ENCODE measurements around the gene EDARADD.

Gene EDARADD

GRCh38 chr1:236514703-236515442 lies 120.8 kb downstream of the EDARADD start:
- H3K4me3 ChIP-seq (ENCODE audit: low read depth, low read length) = no peak overlapping the region
- no peak overlapping the region for H3K14ac ChIP-seq (ENCODE audit: low read length)
- no peaks in the 10 kb centered on the region for H3K79me2 ChIP-seq (ENCODE audit: control insufficient read depth, insufficient read depth, low read length, poor library complexity)
- no peak overlapping the region for H3K4me2 ChIP-seq (ENCODE audit: low read length)
- H2AFZ ChIP-seq (ENCODE audit: insufficient read depth, low read length, poor library complexity) = no peak overlapping the region
- no CpG with 5 or more reads among the region's 4 CpGs for WGBS (ENCODE audit: extremely low coverage, insufficient coverage, insufficient read length)
- H3K9me3 ChIP-seq (ENCODE audit: insufficient read depth, low read depth, low read length) = no peaks in the 10 kb centered on the region
- no peak overlapping the region for H3K9ac ChIP-seq (ENCODE audit: low read length)
- no peak for DNase-seq
- H3K18ac ChIP-seq (ENCODE audit: low read length) = no peak overlapping the region
- no peak overlapping the region for H4K8ac ChIP-seq (ENCODE audit: low read depth, low read length)
- H3K27ac ChIP-seq (ENCODE audit: low read depth, low read length) = no peak overlapping the region
- H3K27me3 ChIP-seq (ENCODE audit: insufficient read depth, low read length) = no peaks in the 10 kb centered on the region
- H3K4me1 ChIP-seq (ENCODE audit: control insufficient read depth in 1 of 2, insufficient read depth in 2 of 2, low read length in 2 of 2) = no peaks in the 10 kb centered on the region
- no peak overlapping the region for H2BK12ac ChIP-seq (ENCODE audit: low read length)
- no peak overlapping the region for H4K12ac ChIP-seq (ENCODE audit: low read depth, low read length)
- no peak overlapping the region for H2AK5ac ChIP-seq (ENCODE audit: low read length)
- no peak overlapping the region for H2BK5ac ChIP-seq (ENCODE audit: low read depth, low read length, poor library complexity)
- H2BK120ac ChIP-seq (ENCODE audit: insufficient read depth, low read length, poor library complexity) = no peak overlapping the region
- no peak overlapping the region for H3K23ac ChIP-seq (ENCODE audit: low read length)
- H4K91ac ChIP-seq (ENCODE audit: low read depth, low read length) = no peak overlapping the region
- no peaks in the 10 kb centered on the region for H3K79me1 ChIP-seq (ENCODE audit: low read length)
- H3K36me3 ChIP-seq (ENCODE audit: control insufficient read depth in 1 of 2, insufficient read depth in 2 of 2, low read length in 2 of 2) = no peaks in the 10 kb centered on the region
- no peak overlapping the region for H3K4ac ChIP-seq (ENCODE audit: low read depth, low read length)

- H3K27me3 ChIP-seq (ENCODE audit: insufficient read depth, low read length) = no peaks in the 10 kb centered on the region
- peaks cover 0 to 2% of the 10 kb centered on the region in 2 experiments for H3K4me1 ChIP-seq (ENCODE audit: control insufficient read depth in 1 of 2, insufficient read depth in 2 of 2, low read length in 2 of 2)
- H3K79me2 ChIP-seq (ENCODE audit: control insufficient read depth, insufficient read depth, low read length, poor library complexity) = no peaks in the 10 kb centered on the region
- no peak overlapping the region for H3K14ac ChIP-seq (ENCODE audit: low read length)
- no peak overlapping the region for H3K9ac ChIP-seq (ENCODE audit: low read length)
- H4K91ac ChIP-seq (ENCODE audit: low read depth, low read length) = no peak overlapping the region
- no peak overlapping the region for H4K8ac ChIP-seq (ENCODE audit: low read depth, low read length)
- no peak overlapping the region for H2AK5ac ChIP-seq (ENCODE audit: low read length)
- no peak for DNase-seq
- H3K9me3 ChIP-seq (ENCODE audit: insufficient read depth, low read depth, low read length) = no peaks in the 10 kb centered on the region
- H2BK120ac ChIP-seq (ENCODE audit: insufficient read depth, low read length, poor library complexity) = no peak overlapping the region
- no peak overlapping the region for H2BK5ac ChIP-seq (ENCODE audit: low read depth, low read length, poor library complexity)
- H3K4me3 ChIP-seq (ENCODE audit: low read depth, low read length) = no peak overlapping the region
- no CpG with 5 or more reads among the region's 4 CpGs for WGBS (ENCODE audit: extremely low coverage, insufficient coverage, insufficient read length)
- H3K79me1 ChIP-seq (ENCODE audit: low read length) = no peaks in the 10 kb centered on the region
- no peaks in the 10 kb centered on the region for H3K36me3 ChIP-seq (ENCODE audit: control insufficient read depth in 1 of 2, insufficient read depth in 2 of 2, low read length in 2 of 2)
- H3K18ac ChIP-seq (ENCODE audit: low read length) = no peak overlapping the region
- H2BK12ac ChIP-seq (ENCODE audit: low read length) = no peak overlapping the region
- H3K4me2 ChIP-seq (ENCODE audit: low read length) = no peak overlapping the region
- no peak overlapping the region for H3K27ac ChIP-seq (ENCODE audit: low read depth, low read length)
- H2AFZ ChIP-seq (ENCODE audit: insufficient read depth, low read length, poor library complexity) = no peak overlapping the region
- no peak overlapping the region for H3K4ac ChIP-seq (ENCODE audit: low read depth, low read length)
- H4K12ac ChIP-seq (ENCODE audit: low read depth, low read length) = no peak overlapping the region
- no peak overlapping the region for H3K23ac ChIP-seq (ENCODE audit: low read length)
Measured at GRCh38 chr1:236515443-236515958, 121.4 kb downstream of the EDARADD start.

GRCh38 chr1:236516929-236517704 lies 123.0 kb downstream of the EDARADD start:
- no peak overlapping the region for H2AFZ ChIP-seq (ENCODE audit: insufficient read depth, low read length, poor library complexity)
- DNase-seq = peak in 1 of 2 donors; percentile 35
- no peaks in the 10 kb centered on the region for H3K79me2 ChIP-seq (ENCODE audit: control insufficient read depth, insufficient read depth, low read length, poor library complexity)
- no peaks in the 10 kb centered on the region for H3K27me3 ChIP-seq (ENCODE audit: insufficient read depth, low read length)
- no CpG with 5 or more reads among the region's 8 CpGs for WGBS (ENCODE audit: extremely low coverage, insufficient coverage, insufficient read length)
- H4K12ac ChIP-seq (ENCODE audit: low read depth, low read length) = no peak overlapping the region
- no peak overlapping the region for H4K8ac ChIP-seq (ENCODE audit: low read depth, low read length)
- peaks cover 0 to 4% of the 10 kb centered on the region in 2 experiments for H3K4me1 ChIP-seq (ENCODE audit: control insufficient read depth in 1 of 2, insufficient read depth in 2 of 2, low read length in 2 of 2)
- no peak overlapping the region for H3K23ac ChIP-seq (ENCODE audit: low read length)
- H3K9me3 ChIP-seq (ENCODE audit: insufficient read depth, low read depth, low read length) = no peaks in the 10 kb centered on the region
- no peak overlapping the region for H2BK12ac ChIP-seq (ENCODE audit: low read length)
- no peak overlapping the region for H3K4me2 ChIP-seq (ENCODE audit: low read length)
- no peaks in the 10 kb centered on the region for H3K79me1 ChIP-seq (ENCODE audit: low read length)
- H3K36me3 ChIP-seq (ENCODE audit: control insufficient read depth in 1 of 2, insufficient read depth in 2 of 2, low read length in 2 of 2) = no peaks in the 10 kb centered on the region
- H2AK5ac ChIP-seq (ENCODE audit: low read length) = no peak overlapping the region
- H2BK120ac ChIP-seq (ENCODE audit: insufficient read depth, low read length, poor library complexity) = no peak overlapping the region
- H3K14ac ChIP-seq (ENCODE audit: low read length) = no peak overlapping the region
- no peak overlapping the region for H3K18ac ChIP-seq (ENCODE audit: low read length)
- no peak overlapping the region for H3K9ac ChIP-seq (ENCODE audit: low read length)
- H3K4ac ChIP-seq (ENCODE audit: low read depth, low read length) = no peak overlapping the region
- H3K4me3 ChIP-seq (ENCODE audit: low read depth, low read length) = no peak overlapping the region
- no peak overlapping the region for H2BK5ac ChIP-seq (ENCODE audit: low read depth, low read length, poor library complexity)
- no peak overlapping the region for H3K27ac ChIP-seq (ENCODE audit: low read depth, low read length)
- no peak overlapping the region for H4K91ac ChIP-seq (ENCODE audit: low read depth, low read length)

GRCh38 chr1:236518322-236518721 lies 124.2 kb downstream of the EDARADD start:
- no peak overlapping the region for H2BK120ac ChIP-seq (ENCODE audit: insufficient read depth, low read length, poor library complexity)
- no peak overlapping the region for H2AFZ ChIP-seq (ENCODE audit: insufficient read depth, low read length, poor library complexity)
- no peak overlapping the region for H2BK5ac ChIP-seq (ENCODE audit: low read depth, low read length, poor library complexity)
- no peak overlapping the region for H3K27ac ChIP-seq (ENCODE audit: low read depth, low read length)
- no peak overlapping the region for H3K14ac ChIP-seq (ENCODE audit: low read length)
- H3K23ac ChIP-seq (ENCODE audit: low read length) = no peak overlapping the region
- no peak overlapping the region for H3K18ac ChIP-seq (ENCODE audit: low read length)
- no peak overlapping the region for H4K12ac ChIP-seq (ENCODE audit: low read depth, low read length)
- no CpG with 5 or more reads among the region's 5 CpGs for WGBS (ENCODE audit: extremely low coverage, insufficient coverage, insufficient read length)
- H4K91ac ChIP-seq (ENCODE audit: low read depth, low read length) = no peak overlapping the region
- no peak overlapping the region for H3K4ac ChIP-seq (ENCODE audit: low read depth, low read length)
- no peaks in the 10 kb centered on the region for H3K36me3 ChIP-seq (ENCODE audit: control insufficient read depth in 1 of 2, insufficient read depth in 2 of 2, low read length in 2 of 2)
- H3K4me3 ChIP-seq (ENCODE audit: low read depth, low read length) = no peak overlapping the region
- H3K79me1 ChIP-seq (ENCODE audit: low read length) = no peaks in the 10 kb centered on the region
- H3K4me2 ChIP-seq (ENCODE audit: low read length) = no peak overlapping the region
- no peak overlapping the region for H2BK12ac ChIP-seq (ENCODE audit: low read length)
- no peaks in the 10 kb centered on the region for H3K9me3 ChIP-seq (ENCODE audit: insufficient read depth, low read depth, low read length)
- no peak overlapping the region for H3K9ac ChIP-seq (ENCODE audit: low read length)
- no peak overlapping the region for H4K8ac ChIP-seq (ENCODE audit: low read depth, low read length)
- peak in 1 of 2 donors; percentile 54 for DNase-seq
- peaks cover 3 to 7% of the 10 kb centered on the region in 2 experiments for H3K4me1 ChIP-seq (ENCODE audit: control insufficient read depth in 1 of 2, insufficient read depth in 2 of 2, low read length in 2 of 2)
- H3K27me3 ChIP-seq (ENCODE audit: insufficient read depth, low read length) = no peaks in the 10 kb centered on the region
- H3K79me2 ChIP-seq (ENCODE audit: control insufficient read depth, insufficient read depth, low read length, poor library complexity) = no peaks in the 10 kb centered on the region
- H2AK5ac ChIP-seq (ENCODE audit: low read length) = no peak overlapping the region
